CD14-positive monocyte (primary cell): Measurements from ENCODE around the gene CDH18. TPM values are rescaled to one million over a fixed set of nuclear protein-coding genes. Genes with fewer than 3 reads are reported as not detected.

Source experiments
- DNase-seq, 3 donors: peaks; one replicate each; pipeline ENCODE4 v3.0.0-alpha.2; 2011 to 2022
- H2AFZ ChIP-seq: 2 replicates; pipeline ENCODE4 v1.6.0; 2012; ENCODE audit warnings: mild to moderate bottlenecking, low read depth, low read length, inconsistent platforms; ENCODE audit not compliant: insufficient read depth, poor library complexity, severe bottlenecking
- H3K27ac ChIP-seq, 2 donors: 1 replicate in 1 of 2; 2 replicates in 1 of 2; pipeline ENCODE4 v1.5.1; 2012 to 2013; ENCODE audit warnings: low read length in 2 of 2, control low read depth in 1 of 2, inconsistent platforms in 1 of 2, low read depth in 1 of 2, mild to moderate bottlenecking in 1 of 2
- H3K27me3 ChIP-seq, 2 donors: one replicate each; pipeline versions ENCODE4 v1.6.0 to v1.6.1; 2011 to 2013; ENCODE audit warnings: low read length in 2 of 2; ENCODE audit not compliant: control insufficient read depth in 2 of 2, insufficient read depth in 2 of 2
- H3K36me3 ChIP-seq, 2 donors: replicated peaks in 1 of 2; 1 replicate in 1 of 2; 2 replicates in 1 of 2; pipeline versions ENCODE4 v1.5.1 to v1.6.1; 2012 to 2013; ENCODE audit warnings: low read length in 2 of 2, control low read depth in 1 of 2, inconsistent platforms in 1 of 2, mild to moderate bottlenecking in 1 of 2; ENCODE audit not compliant: insufficient read depth in 2 of 2, control insufficient read depth in 1 of 2
- H3K4me1 ChIP-seq, 2 donors: 1 replicate in 1 of 2; 2 replicates in 1 of 2; pipeline versions ENCODE4 v1.5.1 to v1.6.1; 2012 to 2013; ENCODE audit warnings: low read length in 2 of 2, control low read depth in 1 of 2, inconsistent platforms in 1 of 2, mild to moderate bottlenecking in 1 of 2, moderate library complexity in 1 of 2; ENCODE audit not compliant: insufficient read depth in 2 of 2, control insufficient read depth in 1 of 2
- H3K4me2 ChIP-seq: replicated peaks from 2 replicates; pipeline ENCODE3; 2012; ENCODE audit warnings: low read length, moderate library complexity, mild to moderate bottlenecking; ENCODE audit not compliant: poor library complexity, severe bottlenecking; ENCODE audit errors: extremely low read depth
- H3K4me3 ChIP-seq, 3 experiments: fragments of 200-600 bp in 1 of 3; sonication (generic) in 1 of 3; replicated peaks in 1 of 3; 1 replicate in 2 of 3; 2 replicates in 1 of 3; pipeline ENCODE4 v1.5.1; 2011 to 2013; ENCODE audit warnings: low read length in 3 of 3, mild to moderate bottlenecking in 3 of 3, control low read depth in 2 of 3, low read depth in 2 of 3, inconsistent platforms in 1 of 3, moderate library complexity in 1 of 3
- H3K79me2 ChIP-seq: 2 replicates; pipeline ENCODE4 v1.6.0; 2012; ENCODE audit warnings: mild to moderate bottlenecking, control low read depth, inconsistent platforms, low read length, moderate library complexity; ENCODE audit not compliant: insufficient read depth
- H3K9ac ChIP-seq: 2 replicates; pipeline ENCODE4 v1.6.0; 2017; ENCODE audit warnings: low read length, mild to moderate bottlenecking; ENCODE audit not compliant: insufficient read depth, poor library complexity, severe bottlenecking
- H3K9me3 ChIP-seq, 2 donors: replicated peaks in 1 of 2; 1 replicate in 1 of 2; 2 replicates in 1 of 2; pipeline versions ENCODE4 v1.5.1 to v1.6.1; 2012 to 2013; ENCODE audit warnings: low read length in 2 of 2, control low read depth in 1 of 2; ENCODE audit not compliant: control insufficient read depth in 1 of 2, insufficient read depth in 1 of 2
- H4K20me1 ChIP-seq: 2 replicates; pipeline ENCODE4 v1.6.0; 2012; ENCODE audit warnings: mild to moderate bottlenecking, low read length, control low read depth, moderate library complexity; ENCODE audit not compliant: insufficient read depth
- H3K27ac Mint-ChIP-seq, 7 donors: one replicate each; pipeline ENCODE4 v1.8.0; 2020; ENCODE audit warnings: mild to moderate bottlenecking in 7 of 7, mixed read lengths in 7 of 7, moderate library complexity in 6 of 7, inconsistent platforms in 2 of 7
- H3K27me3 Mint-ChIP-seq, 3 donors: one replicate each; pipeline ENCODE4 v1.8.0; 2021 to 2022; ENCODE audit warnings: low read depth in 3 of 3, mild to moderate bottlenecking in 3 of 3, mixed read lengths in 3 of 3, moderate library complexity in 3 of 3, inconsistent platforms in 1 of 3
- H3K36me3 Mint-ChIP-seq, 2 donors: one replicate each; pipeline ENCODE4 v1.8.0; 2020; ENCODE audit warnings: mixed read lengths in 2 of 2, inconsistent platforms in 1 of 2, mild to moderate bottlenecking in 1 of 2
- H3K4me1 Mint-ChIP-seq: one replicate; pipeline ENCODE4 v1.8.0; 2020; ENCODE audit warnings: mild to moderate bottlenecking, mixed read lengths
- H3K4me3 Mint-ChIP-seq, 2 donors: one replicate each; pipeline ENCODE4 v1.8.0; 2020; ENCODE audit warnings: mild to moderate bottlenecking in 2 of 2, mixed read lengths in 2 of 2, moderate library complexity in 1 of 2
- H3K9me3 Mint-ChIP-seq, 7 donors: one replicate each; pipeline ENCODE4 v1.8.0; 2020 to 2022; ENCODE audit warnings: mixed read lengths in 7 of 7, mild to moderate bottlenecking in 6 of 7, moderate library complexity in 6 of 7, inconsistent platforms in 2 of 7
- CTCF ChIP-seq: fragments of 200-600 bp; IDR thresholded peaks from one replicate; pipeline ENCODE4 v1.8.0; 2022; ENCODE audit warnings: antibody characterized with exemption, mild to moderate bottlenecking
- WGBS: methylation state at CpG from one replicate; pipeline ENCODE4 v1.1.5; 2013; ENCODE audit warnings: missing lambda C conversion rate; ENCODE audit not compliant: insufficient coverage; 5-methylcytosine and 5-hydroxymethylcytosine counted together
- intact Hi-C, 2 donors: fragments of 100-400 bp; cut with micrococcal nuclease; formaldehyde crosslinking; loops; one replicate each; pipeline versions ENCODE4 v1.15.0 to v1.15.1; 2023
- polyA plus RNA-seq, 3 donors: library from polyadenylated mRNA; depleted of rRNA in 1 of 3; unstranded in 2 of 3; stranded (reverse) in 1 of 3; fragments of 300-500 nt in 2 of 3; fragments of >200 nt in 1 of 3; fragmentation: Illumina TruSeq in 2 of 3; gene quantifications; 1 replicate in 2 of 3; 2 replicates in 1 of 3; pipeline ENCODE4 v1.2.3, GENCODE V29; 2012 to 2021

Gene CDH18
- polyA plus RNA-seq, 3 donors, result not detected

GRCh38 chr5:19806756-19807155 is 181.2 kb downstream of the CDH18 start:
- no peaks in the 10 kb centered on the region for H3K27me3 Mint-ChIP-seq
- H3K36me3 ChIP-seq, result no peaks in the 10 kb centered on the region
- no peak overlapping the region for H3K27ac Mint-ChIP-seq
- H3K36me3 Mint-ChIP-seq, result no peaks in the 10 kb centered on the region
- intact Hi-C loops, result no loop called here
- DNase-seq, result no peak
- H3K79me2 ChIP-seq, result no peaks in the 10 kb centered on the region
- H3K4me1 Mint-ChIP-seq, result no peaks in the 10 kb centered on the region
- peaks cover 0 to 12% of the 10 kb centered on the region in 2 donors for H3K9me3 ChIP-seq
- H2AFZ ChIP-seq, result no peak overlapping the region
- no peaks in the 10 kb centered on the region for H3K4me1 ChIP-seq
- WGBS, result no CpG with 5 or more reads among the region's 1 CpG
- TF ChIP-seq CTCF, result no peak
- no peak overlapping the region for H3K4me3 Mint-ChIP-seq
- H3K27me3 ChIP-seq, result no peaks in the 10 kb centered on the region
- no peak overlapping the region for H3K9ac ChIP-seq
- H3K4me3 ChIP-seq, result no peak overlapping the region
- no peak overlapping the region for H3K27ac ChIP-seq
- no peak overlapping the region for H3K4me2 ChIP-seq
- peaks cover 0 to 7% (median 4%) of the 10 kb centered on the region in 7 donors for H3K9me3 Mint-ChIP-seq
- H4K20me1 ChIP-seq, result no peaks in the 10 kb centered on the region

- 82% methylated on average over 4 of the region's 6 CpGs for WGBS
- no peak for TF ChIP-seq CTCF
- intact Hi-C loops, result no loop called here
These were observed 185.3 kb downstream of the CDH18 start for GRCh38 chr5:19802686-19803085.

More at GRCh38 chr5:19802686-19803085, 185.3 kb downstream of the CDH18 start:
- no peaks in the 10 kb centered on the region for H3K79me2 ChIP-seq
- H3K4me1 ChIP-seq, result no peaks in the 10 kb centered on the region
- no peak overlapping the region for H3K27ac ChIP-seq
- no peaks in the 10 kb centered on the region for H3K36me3 ChIP-seq
- H3K4me2 ChIP-seq, result no peak overlapping the region
- H2AFZ ChIP-seq, result no peak overlapping the region
- H3K9ac ChIP-seq, result no peak overlapping the region
- peaks cover 0 to 2% of the 10 kb centered on the region in 2 donors for H3K9me3 ChIP-seq
- no peak overlapping the region for H3K4me3 Mint-ChIP-seq
- no peaks in the 10 kb centered on the region for H4K20me1 ChIP-seq
- no peak overlapping the region for H3K4me3 ChIP-seq
- no peaks in the 10 kb centered on the region for H3K36me3 Mint-ChIP-seq
- DNase-seq, result no peak
- H3K27me3 Mint-ChIP-seq, result no peaks in the 10 kb centered on the region
- H3K27ac Mint-ChIP-seq, result no peak overlapping the region
- H3K4me1 Mint-ChIP-seq, result no peaks in the 10 kb centered on the region
- H3K27me3 ChIP-seq, result no peaks in the 10 kb centered on the region
- H3K9me3 Mint-ChIP-seq, result peaks cover 0 to 5% (median 2%) of the 10 kb centered on the region in 7 donors
